ENCODE results near the gene MIGA1. TPM values are rescaled to one million over a fixed set of nuclear protein-coding genes. Genes with fewer than 3 reads are reported as not detected.
A peak's percentile ranks its signal among the peaks of the same experiment; 100 is the strongest.
"Not testable (repeated sequence)": the region's sequence is repeated elsewhere in the genome, so short reads cannot be mapped to it uniquely, and the experiment has no call there.

The MIGA1 gene
- total and polyA plus RNA-seq, 5 experiments from 2014 or later: 7.1 to 22.2 (median 11.8) TPM

DNA sequence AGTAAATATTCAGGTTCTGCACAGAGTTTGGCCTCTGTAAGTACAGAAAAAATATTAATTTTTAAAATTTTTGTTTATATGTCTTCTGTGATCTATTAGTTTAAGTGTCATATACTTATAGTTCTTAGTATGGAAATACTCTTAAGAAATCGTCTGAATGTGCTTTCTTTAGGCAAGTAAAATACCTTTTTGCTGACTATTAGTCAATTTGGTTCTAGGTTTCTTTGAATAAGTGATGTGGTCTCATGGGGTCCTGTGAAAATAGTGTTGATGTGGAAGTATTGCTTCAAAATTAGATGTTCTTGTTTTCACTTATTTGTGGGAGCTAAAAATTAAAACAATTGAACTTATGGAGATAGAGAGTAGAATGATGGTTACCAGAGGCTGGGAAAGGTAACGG is 23.9 kb downstream of the MIGA1 start:
- ATAC-seq (no peak), DNase-seq (no peak)
- Mint-ChIP-seq H3K4me3 (no peak overlapping the region), H3K9me3 (no peaks in the 10 kb centered on the region), H3K36me3 (peaks cover 0 to 74% (median 18%) of the 10 kb centered on the region in 3 donors), H3K27ac (peak overlapping the region in 3 of 10 donors; percentile 33 to 75 (median 69)), H3K27me3 (no peaks in the 10 kb centered on the region), H3K4me1 (peaks cover 5 to 21% (median 13%) of the 10 kb centered on the region in 4 donors)
- POLR2A ChIA-PET: no interaction called here

DNA sequence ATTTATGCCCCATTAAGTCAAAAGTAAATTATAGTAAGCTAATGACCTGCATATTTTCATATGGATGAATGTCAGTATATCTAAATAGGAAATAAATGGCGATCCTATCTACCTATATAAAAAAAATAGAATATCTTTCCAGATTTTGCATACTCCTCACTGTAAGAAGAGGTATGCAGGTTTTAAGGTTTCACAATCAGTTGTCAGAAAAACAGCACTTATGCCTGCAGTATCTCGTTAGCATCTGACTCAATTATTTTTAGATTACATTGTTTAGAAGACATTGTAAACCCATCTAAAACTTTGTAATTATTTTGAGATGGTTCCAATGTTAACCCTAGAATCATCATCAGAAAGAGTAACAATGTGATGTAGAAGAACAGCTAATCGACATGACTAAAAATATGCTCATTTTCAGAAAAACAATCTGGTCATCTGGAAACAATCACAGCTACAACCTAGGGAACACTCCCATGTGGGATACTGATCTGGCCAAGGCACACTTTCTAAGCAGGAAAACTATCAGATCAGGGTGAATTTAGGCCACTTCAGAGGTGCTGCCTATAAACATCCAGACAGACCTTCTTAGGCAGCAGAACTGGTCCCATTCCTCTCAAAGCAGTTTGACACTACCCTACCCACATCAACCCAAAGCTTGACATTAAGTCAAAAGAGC is 30.5 kb downstream of the MIGA1 start:
- H3K9me3 Mint-ChIP-seq, ATAC-seq, H3K27ac Mint-ChIP-seq, H3K4me1 Mint-ChIP-seq, H3K4me3 Mint-ChIP-seq, DNase-seq, H3K27me3 Mint-ChIP-seq: not testable (repeated sequence)
- POLR2A ChIA-PET: interaction anchor here (0.7 kb wide), 1 partner anchor 42 kb away, joined by 5 read pairs; no protein-coding TSS in a partner anchor
- peaks cover 0 to 78% (median 36%) of the 10 kb centered on the region in 3 donors for H3K36me3 Mint-ChIP-seq

DNA sequence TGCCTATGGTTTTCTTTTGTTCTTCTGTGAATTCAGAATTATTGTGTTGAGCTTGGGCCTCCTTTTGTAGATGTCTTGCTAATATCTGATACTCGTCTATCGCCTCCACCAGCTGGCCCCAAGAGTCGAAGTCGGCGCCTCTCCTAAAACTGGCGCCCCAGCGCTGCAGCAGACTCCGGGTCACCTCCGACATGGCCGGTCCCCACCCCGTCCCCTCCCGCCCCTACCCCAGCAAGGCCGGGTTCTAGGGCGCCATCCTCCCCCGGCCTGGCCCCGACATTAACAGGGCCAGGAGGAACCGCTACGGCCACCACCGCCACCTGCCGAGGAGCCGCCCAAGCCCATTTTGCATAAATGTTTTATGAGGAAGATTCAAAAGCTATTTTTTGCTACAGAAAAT is 32.1 kb downstream of the MIGA1 start:
- H3K27ac Mint-ChIP-seq, POLR2A ChIA-PET, DNase-seq, H3K9me3 Mint-ChIP-seq, H3K4me3 Mint-ChIP-seq, H3K27me3 Mint-ChIP-seq, H3K4me1 Mint-ChIP-seq: not testable (repeated sequence)
- ATAC-seq: peak; percentile 46 to 68
- peaks cover 0 to 78% (median 36%) of the 10 kb centered on the region in 3 donors for H3K36me3 Mint-ChIP-seq

GRCh38 chr1:77817368-77818209 is 38.1 kb downstream of the MIGA1 start:
- Mint-ChIP-seq H3K27me3 (no peaks in the 10 kb centered on the region), H3K4me1 (peaks cover 0 to 4% (median 0%) of the 10 kb centered on the region in 4 donors), H3K36me3 (peaks cover 0 to 94% (median 42%) of the 10 kb centered on the region in 3 donors), H3K4me3 (no peak overlapping the region), H3K9me3 (no peaks in the 10 kb centered on the region), H3K27ac (peak overlapping the region in 1 of 10 donors; percentile 51)
- POLR2A ChIA-PET: interaction anchor here (0.5 kb wide), 1 partner anchor 338 kb away, joined by 4 read pairs; no protein-coding TSS in a partner anchor
- ATAC-seq (no peak), DNase-seq (no peak)

GRCh38 chr1:77820121-77820520 is 40.7 kb downstream of the MIGA1 start:
- Mint-ChIP-seq H3K4me3 (no peak overlapping the region), H3K4me1 (peaks cover 0 to 4% (median under 1%) of the 10 kb centered on the region in 4 donors), H3K27me3 (no peaks in the 10 kb centered on the region), H3K27ac (no peak overlapping the region), H3K36me3 (peaks cover 0 to 86% (median 35%) of the 10 kb centered on the region in 3 donors), H3K9me3 (no peaks in the 10 kb centered on the region)
- POLR2A ChIA-PET: no interaction called here
- no peak for DNase-seq
- ATAC-seq: no peak

DNA sequence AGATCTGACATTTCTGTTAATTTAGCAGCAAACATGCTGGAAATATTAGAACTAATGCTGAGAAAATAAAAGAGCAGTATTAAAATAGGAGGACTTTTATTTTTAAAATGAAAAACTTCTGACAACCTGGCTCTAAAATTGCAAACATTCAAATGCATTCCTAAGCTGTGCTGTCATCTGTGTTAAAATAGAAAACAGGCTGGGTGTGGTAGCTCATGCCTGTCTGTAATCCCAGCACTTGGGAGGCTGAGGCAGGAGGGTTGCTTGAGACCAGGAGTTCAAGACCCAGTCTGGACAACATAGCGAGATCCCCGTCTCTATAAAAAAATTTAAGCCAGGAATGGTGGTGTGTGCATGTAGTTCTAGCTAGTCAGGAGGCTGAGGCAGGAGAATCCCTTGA is 44.6 kb downstream of the MIGA1 start:
- no peaks in the 10 kb centered on the region for H3K27me3 Mint-ChIP-seq
- H3K27ac Mint-ChIP-seq: no peak overlapping the region
- H3K36me3 Mint-ChIP-seq: peaks cover 0 to 74% (median 24%) of the 10 kb centered on the region in 3 donors
- DNase-seq: no peak
- POLR2A ChIA-PET: no interaction called here
- H3K9me3 Mint-ChIP-seq: no peaks in the 10 kb centered on the region
- ATAC-seq: no peak
- peaks cover 0 to 5% (median 3%) of the 10 kb centered on the region in 4 donors for H3K4me1 Mint-ChIP-seq
- no peak overlapping the region for H3K4me3 Mint-ChIP-seq

GRCh38 chr1:77824694-77825093 is 45.2 kb downstream of the MIGA1 start:
- ATAC-seq (no peak), DNase-seq (no peak)
- H3K4me3 Mint-ChIP-seq: no peak overlapping the region
- H3K27me3 Mint-ChIP-seq: no peaks in the 10 kb centered on the region
- no peak overlapping the region for H3K27ac Mint-ChIP-seq
- POLR2A ChIA-PET: interaction anchor here (0.7 kb wide), 1 partner anchor 131 kb away, joined by 5 read pairs; no protein-coding TSS in a partner anchor
- peaks cover 0 to 72% (median 19%) of the 10 kb centered on the region in 3 donors for H3K36me3 Mint-ChIP-seq
- no peaks in the 10 kb centered on the region for H3K9me3 Mint-ChIP-seq
- peaks cover 0 to 5% (median 3%) of the 10 kb centered on the region in 4 donors for H3K4me1 Mint-ChIP-seq

- no peaks in the 10 kb centered on the region for H3K27me3 Mint-ChIP-seq
- no peak overlapping the region for H3K4me3 Mint-ChIP-seq
- H3K9me3 Mint-ChIP-seq: no peaks in the 10 kb centered on the region
- peaks cover 0 to 4% (median 3%) of the 10 kb centered on the region in 4 donors for H3K4me1 Mint-ChIP-seq
- ATAC-seq (no peak), DNase-seq (peak in 3 of 10 donors; percentile 8 to 10 (median 8))
- H3K27ac Mint-ChIP-seq: peak overlapping the region in 2 of 10 donors; percentile 28 to 29
- POLR2A ChIA-PET: interaction anchor here (0.7 kb wide), 1 partner anchor 131 kb away, joined by 5 read pairs; no protein-coding TSS in a partner anchor
- H3K36me3 Mint-ChIP-seq: peaks cover 0 to 71% (median 14%) of the 10 kb centered on the region in 3 donors
These were observed 45.8 kb downstream of the MIGA1 start for GRCh38 chr1:77825131-77825709.

DNA sequence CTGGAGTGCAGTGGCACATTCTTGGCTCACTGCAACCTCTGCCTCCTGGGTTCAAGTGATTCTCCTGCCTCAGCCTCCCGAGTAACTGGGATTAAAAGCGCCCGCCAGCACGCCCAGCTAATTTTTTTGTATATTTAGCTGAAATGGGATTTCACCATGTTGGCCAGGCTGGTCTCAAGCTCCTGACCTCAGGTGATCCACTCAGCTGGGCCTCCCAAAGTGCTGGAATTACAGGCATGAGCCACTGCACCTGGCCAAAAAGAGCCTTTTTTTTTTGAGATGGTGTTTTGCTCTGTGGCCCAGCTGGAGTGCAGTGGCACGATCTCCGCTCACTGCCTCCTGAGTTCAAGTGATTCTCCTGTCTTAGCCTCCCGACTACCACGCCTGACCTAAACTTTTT is 47.4 kb downstream of the MIGA1 start:
- not testable (repeated sequence) for H3K4me3 Mint-ChIP-seq, H3K9me3 Mint-ChIP-seq, H3K27ac Mint-ChIP-seq, H3K27me3 Mint-ChIP-seq, ATAC-seq, H3K4me1 Mint-ChIP-seq, DNase-seq
- POLR2A ChIA-PET: interaction anchor here (0.6 kb wide), 1 partner anchor 34 kb away, joined by 6 read pairs; no protein-coding TSS in a partner anchor
- H3K36me3 Mint-ChIP-seq: peaks cover 0 to 70% (median 10%) of the 10 kb centered on the region in 3 donors

GRCh38 chr1:77828098-77828497 is 48.6 kb downstream of the MIGA1 start:
- Mint-ChIP-seq H3K9me3 (no peaks in the 10 kb centered on the region), H3K27me3 (no peaks in the 10 kb centered on the region), H3K36me3 (peaks cover 0 to 72% (median 17%) of the 10 kb centered on the region in 3 donors), H3K4me3 (no peak overlapping the region), H3K4me1 (peaks cover 1 to 7% (median 6%) of the 10 kb centered on the region in 4 donors), H3K27ac (no peak overlapping the region)
- ATAC-seq (no peak), DNase-seq (no peak)
- POLR2A ChIA-PET: no interaction called here

- H3K27ac Mint-ChIP-seq: peak overlapping the region in 1 of 10 donors; percentile 24
- DNase-seq (no peak), ATAC-seq (no peak)
- POLR2A ChIA-PET: no interaction called here
- no peak overlapping the region for H3K4me3 Mint-ChIP-seq
- H3K27me3 Mint-ChIP-seq: no peaks in the 10 kb centered on the region
- H3K9me3 Mint-ChIP-seq: no peaks in the 10 kb centered on the region
- H3K36me3 Mint-ChIP-seq: peaks cover 0 to 79% (median 16%) of the 10 kb centered on the region in 3 donors
- peaks cover 1 to 7% (median 6%) of the 10 kb centered on the region in 4 donors for H3K4me1 Mint-ChIP-seq
These were observed 50.4 kb downstream of the MIGA1 start for GRCh38 chr1:77829851-77830250.

GRCh38 chr1:77830946-77831345 is 51.5 kb downstream of the MIGA1 start:
- Mint-ChIP-seq H3K27me3 (no peaks in the 10 kb centered on the region), H3K4me1 (peaks cover 1 to 7% (median 4%) of the 10 kb centered on the region in 4 donors), H3K9me3 (no peaks in the 10 kb centered on the region), H3K27ac (no peak overlapping the region), H3K4me3 (no peak overlapping the region), H3K36me3 (peaks cover 0 to 81% (median 16%) of the 10 kb centered on the region in 3 donors)
- no peak for DNase-seq
- POLR2A ChIA-PET: no interaction called here
- no peak for ATAC-seq

All from naive thymus-derived CD8-positive, alpha-beta T cell (primary cell).